A673 (cell line): ENCODE data around the gene LRRC72.

Experiments
- CTCF ChIP-seq: fragments of 300-800, 200-600 bp; sonication (generic); conservative IDR thresholded peaks from 2 replicates; pipeline ENCODE4 v1.5.1; 2017; ENCODE audit warnings: low read depth, mild to moderate bottlenecking, antibody characterized with exemption, low read length, moderate library complexity, mixed read lengths
- EZH2 ChIP-seq: fragments of 200-600 bp; sonication (generic); IDR thresholded peaks from 2 replicates; pipeline ENCODE4 v1.6.1; 2017; ENCODE audit warnings: borderline replicate concordance, low read depth, mild to moderate bottlenecking, mixed read lengths, antibody characterized with exemption, low read length; ENCODE audit not compliant: poor library complexity, severe bottlenecking

GRCh38 chr7:16606704-16607103 is 80.1 kb downstream of the LRRC72 start:
- no peak for TF ChIP-seq CTCF
- TF ChIP-seq EZH2: no peak
